Fibroblast of mammary gland (primary cell): Measurements from ENCODE around the gene CD302.
"Not testable (repeated sequence)": the region's sequence is repeated elsewhere in the genome, so short reads cannot be mapped to it uniquely, and the experiment has no call there.

Experiments used
- DNase-seq: peaks from one replicate; pipeline ENCODE4 v3.0.0-alpha.2; 2010; ENCODE audit warnings: low read depth
- H3K4me3 ChIP-seq: 2 replicates; pipeline ENCODE4 v1.5.1; 2011; ENCODE audit warnings: low read depth, mild to moderate bottlenecking, low read length, moderate library complexity; ENCODE audit not compliant: control insufficient read depth
- CTCF ChIP-seq: conservative IDR thresholded peaks from 2 replicates; pipeline ENCODE4 v1.5.1; 2011; ENCODE audit warnings: low read depth, low read length, inconsistent platforms; ENCODE audit not compliant: control insufficient read depth, insufficient read depth

Gene CD302

GRCh38 chr2:159786938-159787337 is 11.1 kb downstream of the CD302 start:
- no peak for TF ChIP-seq CTCF
- DNase-seq, result no peak
- no peak overlapping the region for H3K4me3 ChIP-seq

- DNase-seq, result no peak
- no peak for TF ChIP-seq CTCF
- no peak overlapping the region for H3K4me3 ChIP-seq
Observed at GRCh38 chr2:159785195-159785594, 12.8 kb downstream of the CD302 start.

- not testable (repeated sequence) for H3K4me3 ChIP-seq, DNase-seq
Observed at GRCh38 chr2:159784744-159785143, 13.3 kb downstream of the CD302 start.

- TF ChIP-seq CTCF, result no peak
Observed at GRCh38 chr2:159783556-159783955, 14.5 kb downstream of the CD302 start.

GRCh38 chr2:159776321-159776720 is 21.7 kb downstream of the CD302 start:
- H3K4me3 ChIP-seq, result no peak overlapping the region
- peak; percentile 20 for TF ChIP-seq CTCF
- DNase-seq, result no peak

More at GRCh38 chr2:159783556-159783955, 14.5 kb downstream of the CD302 start:
- no peak for DNase-seq
- H3K4me3 ChIP-seq, result no peak overlapping the region

- no peak for DNase-seq
- no peak for TF ChIP-seq CTCF
- H3K4me3 ChIP-seq, result no peak overlapping the region
Observed at GRCh38 chr2:159775021-159775420, 23.0 kb downstream of the CD302 start.

- no peak overlapping the region for H3K4me3 ChIP-seq
- TF ChIP-seq CTCF, result no peak
- no peak for DNase-seq
Observed at GRCh38 chr2:159774370-159774990, 23.5 kb downstream of the CD302 start.
